Loucy (cell line): Measurements from ENCODE around the gene DENND5B.
A peak's percentile ranks its signal among the peaks of the same experiment; 100 is the strongest.

Experiments
- H2AFZ ChIP-seq: fragments of 200-600 bp; sonication (generic); 2 replicates; pipeline ENCODE4 v1.6.0; 2016; ENCODE audit warnings: antibody characterized with exemption, mild to moderate bottlenecking, low read length, moderate library complexity
- H3F3A ChIP-seq: fragments of 200-600 bp; 2 replicates; pipeline ENCODE4 v1.6.0; 2016; ENCODE audit warnings: antibody characterized with exemption, low read depth, mild to moderate bottlenecking
- H3K27me3 ChIP-seq: fragments of 200-600 bp; sonication (generic); 2 replicates; pipeline ENCODE4 v1.6.1; 2014; ENCODE audit warnings: low read length, mild to moderate bottlenecking; ENCODE audit not compliant: insufficient read depth, poor library complexity, severe bottlenecking
- H3K36me3 ChIP-seq: fragments of 200-600 bp; sonication (generic); 2 replicates; pipeline ENCODE4 v1.6.1; 2016; ENCODE audit warnings: low read length; ENCODE audit not compliant: insufficient read depth
- H3K4me1 ChIP-seq: fragments of 200-600 bp; sonication (generic); 2 replicates; pipeline ENCODE4 v1.5.1; 2014; ENCODE audit warnings: low read length, mild to moderate bottlenecking; ENCODE audit not compliant: insufficient read depth, poor library complexity, severe bottlenecking
- H3K4me2 ChIP-seq: fragments of 200-600 bp; sonication (generic); 2 replicates; pipeline ENCODE4 v1.6.0; 2014; ENCODE audit warnings: antibody characterized with exemption, low read length, low read depth, mild to moderate bottlenecking; ENCODE audit not compliant: poor library complexity, severe bottlenecking
- H3K4me3 ChIP-seq: fragments of 200-600 bp; sonication (generic); 2 replicates; pipeline ENCODE4 v1.5.1; 2014; ENCODE audit warnings: low read length, mild to moderate bottlenecking, mixed read lengths; ENCODE audit not compliant: poor library complexity, severe bottlenecking
- H3K79me2 ChIP-seq: fragments of 200-600 bp; sonication (generic); 2 replicates; pipeline ENCODE4 v1.6.1; 2014; ENCODE audit warnings: low read length; ENCODE audit not compliant: insufficient read depth
- H3K9ac ChIP-seq: fragments of 200-600 bp; sonication (generic); 2 replicates; pipeline ENCODE4 v1.6.0; 2014; ENCODE audit warnings: mild to moderate bottlenecking, low read depth, low read length, moderate library complexity; ENCODE audit not compliant: poor library complexity, severe bottlenecking
- H3K9me2 ChIP-seq: fragments of 200-600 bp; sonication (generic); replicated peaks from 2 replicates; pipeline ENCODE4 v1.6.1; 2016; ENCODE audit warnings: low read depth, low read length, mixed read lengths
- H3K9me3 ChIP-seq: fragments of 200-600 bp; sonication (generic); 2 replicates; pipeline ENCODE4 v1.6.1; 2014; ENCODE audit warnings: mild to moderate bottlenecking, antibody characterized with exemption, low read length, low read depth; ENCODE audit not compliant: insufficient read depth
- H4K20me1 ChIP-seq: fragments of 200-600 bp; sonication (generic); 2 replicates; pipeline ENCODE4 v1.6.0; 2014; ENCODE audit warnings: antibody characterized with exemption, low read length, mild to moderate bottlenecking; ENCODE audit not compliant: insufficient read depth, poor library complexity, severe bottlenecking
- EZH2phosphoT487 ChIP-seq: fragments of 200-600 bp; IDR thresholded peaks from 2 replicates; pipeline ENCODE4 v1.6.1; 2018; ENCODE audit warnings: antibody characterized with exemption, mild to moderate bottlenecking, moderate library complexity, borderline replicate concordance
- TF ChIP-seq, protein P1 (sequence below): fragments of 200-600 bp; sonication (generic); conservative IDR thresholded peaks from 2 replicates; pipeline ENCODE4 v1.5.1; 2014; ENCODE audit warnings: mild to moderate bottlenecking, antibody characterized with exemption, low read length

The DENND5B gene

DNA sequence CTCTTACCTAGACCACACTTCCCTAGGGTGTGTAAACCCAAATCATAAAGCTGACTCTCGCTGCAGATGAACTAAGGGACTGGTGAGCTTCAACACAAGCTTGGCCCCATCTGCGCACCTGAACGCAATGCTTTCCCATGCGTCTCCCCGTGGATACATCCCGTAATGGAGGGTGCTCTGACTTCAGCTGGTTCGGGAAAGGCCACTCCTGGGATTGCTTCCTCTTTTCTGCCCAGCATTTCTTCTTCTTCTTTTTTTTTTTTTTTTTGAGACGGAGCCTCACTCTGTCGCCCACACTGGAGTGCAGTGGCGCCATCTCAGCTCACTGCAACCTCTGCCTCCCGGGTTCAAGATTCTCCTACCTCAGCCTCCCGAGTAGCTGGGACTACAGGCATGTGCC is 40.9 kb upstream of the DENND5B start:
- TF ChIP-seq, protein P1, sequence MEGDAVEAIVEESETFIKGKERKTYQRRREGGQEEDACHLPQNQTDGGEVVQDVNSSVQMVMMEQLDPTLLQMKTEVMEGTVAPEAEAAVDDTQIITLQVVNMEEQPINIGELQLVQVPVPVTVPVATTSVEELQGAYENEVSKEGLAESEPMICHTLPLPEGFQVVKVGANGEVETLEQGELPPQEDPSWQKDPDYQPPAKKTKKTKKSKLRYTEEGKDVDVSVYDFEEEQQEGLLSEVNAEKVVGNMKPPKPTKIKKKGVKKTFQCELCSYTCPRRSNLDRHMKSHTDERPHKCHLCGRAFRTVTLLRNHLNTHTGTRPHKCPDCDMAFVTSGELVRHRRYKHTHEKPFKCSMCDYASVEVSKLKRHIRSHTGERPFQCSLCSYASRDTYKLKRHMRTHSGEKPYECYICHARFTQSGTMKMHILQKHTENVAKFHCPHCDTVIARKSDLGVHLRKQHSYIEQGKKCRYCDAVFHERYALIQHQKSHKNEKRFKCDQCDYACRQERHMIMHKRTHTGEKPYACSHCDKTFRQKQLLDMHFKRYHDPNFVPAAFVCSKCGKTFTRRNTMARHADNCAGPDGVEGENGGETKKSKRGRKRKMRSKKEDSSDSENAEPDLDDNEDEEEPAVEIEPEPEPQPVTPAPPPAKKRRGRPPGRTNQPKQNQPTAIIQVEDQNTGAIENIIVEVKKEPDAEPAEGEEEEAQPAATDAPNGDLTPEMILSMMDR: no peak
- TF ChIP-seq EZH2phosphoT487: no peak

DNA sequence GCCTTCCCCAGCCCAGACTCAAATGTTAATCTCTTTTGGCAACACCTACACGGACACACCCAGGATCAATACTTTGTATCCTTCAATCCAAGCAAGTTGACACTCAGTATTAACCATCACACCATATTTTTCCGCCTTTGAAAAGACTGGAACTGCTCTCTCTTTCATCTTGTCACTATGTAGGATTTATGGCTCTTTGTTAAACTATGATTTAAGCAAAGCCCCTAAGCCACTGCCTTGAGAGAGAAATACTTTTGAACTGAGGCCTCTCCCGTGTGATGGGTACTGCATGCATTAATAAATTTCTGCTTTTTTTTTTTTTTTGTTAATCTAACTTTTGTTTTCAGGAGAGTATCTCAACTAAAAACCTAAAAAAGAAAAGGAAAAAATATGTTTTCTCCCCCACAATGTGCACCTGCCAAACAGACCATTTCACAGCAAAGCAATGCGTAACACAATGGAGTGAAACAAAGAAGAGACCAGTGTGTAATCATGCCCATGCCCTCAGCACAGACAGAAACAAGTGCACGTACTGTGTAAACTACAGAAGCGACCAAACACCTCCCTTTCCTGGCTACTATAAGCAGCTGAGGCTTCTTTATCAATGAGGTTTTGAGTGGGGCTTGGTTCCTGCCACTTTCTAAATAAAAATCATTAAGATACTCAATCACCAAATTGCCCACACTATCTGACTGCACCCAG is 40.2 kb upstream of the DENND5B start:
- Histone ChIP-seq H3K9me2 (no peaks in the 10 kb centered on the region), H3K79me2 (no peaks in the 10 kb centered on the region), H3K4me2 (no peak overlapping the region), H3K9me3 (no peaks in the 10 kb centered on the region), H3K27me3 (no peaks in the 10 kb centered on the region), H2AFZ (0 out of 2 replicates have a peak overlapping the region, but pooled peaks have one; percentile 27), H3K4me1 (no peaks in the 10 kb centered on the region), H3K9ac (no peak overlapping the region), H3K4me3 (no peak overlapping the region), H3K36me3 (no peaks in the 10 kb centered on the region), H4K20me1 (no peaks in the 10 kb centered on the region), H3F3A (no peaks in the 10 kb centered on the region)
- TF ChIP-seq EZH2phosphoT487: no peak
- TF ChIP-seq, protein P1: no peak

More for the DNA sequence above, 40.9 kb upstream of the DENND5B start:
- H4K20me1 ChIP-seq: no peaks in the 10 kb centered on the region
- no peak overlapping the region for H3K9ac ChIP-seq
- no peaks in the 10 kb centered on the region for H3F3A ChIP-seq
- no peaks in the 10 kb centered on the region for H3K9me2 ChIP-seq
- H3K36me3 ChIP-seq: no peaks in the 10 kb centered on the region
- no peaks in the 10 kb centered on the region for H3K9me3 ChIP-seq
- H2AFZ ChIP-seq: no peak overlapping the region
- H3K4me1 ChIP-seq: no peaks in the 10 kb centered on the region
- H3K27me3 ChIP-seq: no peaks in the 10 kb centered on the region
- no peak overlapping the region for H3K4me3 ChIP-seq
- no peak overlapping the region for H3K4me2 ChIP-seq
- H3K79me2 ChIP-seq: no peaks in the 10 kb centered on the region

DNA sequence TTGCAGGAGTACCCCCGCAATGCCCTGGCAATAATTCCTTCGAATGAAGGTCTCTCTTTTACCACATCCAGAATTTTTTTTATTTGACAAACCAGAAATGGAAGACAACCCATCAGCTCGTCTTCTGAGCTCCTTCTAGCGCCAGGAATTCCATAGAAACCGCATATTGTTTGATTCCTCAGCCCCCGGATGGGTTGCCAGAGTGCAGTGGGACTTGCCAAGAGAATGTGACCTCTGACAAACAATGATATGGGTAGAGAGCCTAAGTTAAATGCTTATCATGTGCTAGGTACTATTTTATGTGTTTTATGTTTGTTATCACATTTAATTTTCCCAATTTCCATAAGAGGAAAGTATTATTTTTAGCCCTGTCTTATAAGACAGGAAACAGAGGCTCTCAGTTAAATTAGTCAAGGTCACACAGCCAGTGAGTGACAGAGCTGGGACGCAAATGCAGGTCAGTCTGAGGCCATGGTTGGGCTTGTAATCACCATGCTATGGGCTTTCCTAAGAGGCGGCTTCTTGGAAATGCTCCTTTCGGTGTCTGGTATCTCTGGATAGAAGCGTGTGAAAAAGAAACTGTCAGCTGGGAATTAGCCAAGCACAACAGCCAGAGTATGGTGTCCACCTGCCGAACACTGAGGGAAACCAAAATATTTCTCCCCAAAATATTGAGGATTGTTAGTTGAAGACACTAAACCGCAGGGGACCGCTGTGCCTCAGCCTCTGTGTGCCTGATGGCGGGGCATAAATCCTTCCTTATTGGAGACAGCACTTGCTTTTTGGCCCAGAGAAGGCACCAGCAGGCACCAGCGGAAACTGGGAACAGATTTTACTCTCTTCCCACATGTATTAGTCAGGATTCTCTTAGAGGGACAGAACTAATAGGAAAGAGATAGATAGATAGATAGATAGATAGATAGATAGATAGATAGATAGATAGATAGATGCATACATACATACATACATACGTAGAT is 39.1 kb upstream of the DENND5B start:
- no peaks in the 10 kb centered on the region for H3K9me3 ChIP-seq
- no peaks in the 10 kb centered on the region for H3K9me2 ChIP-seq
- H3K79me2 ChIP-seq: no peaks in the 10 kb centered on the region
- no peaks in the 10 kb centered on the region for H4K20me1 ChIP-seq
- no peaks in the 10 kb centered on the region for H3K4me1 ChIP-seq
- H3K27me3 ChIP-seq: no peaks in the 10 kb centered on the region
- no peak for TF ChIP-seq EZH2phosphoT487
- TF ChIP-seq, protein P1: no peak
- H3F3A ChIP-seq: no peaks in the 10 kb centered on the region
- no peak overlapping the region for H3K4me3 ChIP-seq
- H3K9ac ChIP-seq: no peak overlapping the region
- no peak overlapping the region for H2AFZ ChIP-seq
- no peaks in the 10 kb centered on the region for H3K36me3 ChIP-seq
- no peak overlapping the region for H3K4me2 ChIP-seq
